Stimulated activated CD8-positive, alpha-beta memory T cell treated with anti-CD3 and anti-CD28 coated beads, Interleukin-7, amount 100 ng/mL, for 4 hours (primary cell): ENCODE results near the gene RNU5D-1.
"Not testable (repeated sequence)": the region's sequence is repeated elsewhere in the genome, so short reads cannot be mapped to it uniquely, and the experiment has no call there.

Source experiments
- DNase-seq, 2 donors: peaks; one replicate each; pipeline ENCODE4 v3.0.0-alpha.2; 2020; ENCODE audit warnings: low read depth in 2 of 2

Gene RNU5D-1

DNA sequence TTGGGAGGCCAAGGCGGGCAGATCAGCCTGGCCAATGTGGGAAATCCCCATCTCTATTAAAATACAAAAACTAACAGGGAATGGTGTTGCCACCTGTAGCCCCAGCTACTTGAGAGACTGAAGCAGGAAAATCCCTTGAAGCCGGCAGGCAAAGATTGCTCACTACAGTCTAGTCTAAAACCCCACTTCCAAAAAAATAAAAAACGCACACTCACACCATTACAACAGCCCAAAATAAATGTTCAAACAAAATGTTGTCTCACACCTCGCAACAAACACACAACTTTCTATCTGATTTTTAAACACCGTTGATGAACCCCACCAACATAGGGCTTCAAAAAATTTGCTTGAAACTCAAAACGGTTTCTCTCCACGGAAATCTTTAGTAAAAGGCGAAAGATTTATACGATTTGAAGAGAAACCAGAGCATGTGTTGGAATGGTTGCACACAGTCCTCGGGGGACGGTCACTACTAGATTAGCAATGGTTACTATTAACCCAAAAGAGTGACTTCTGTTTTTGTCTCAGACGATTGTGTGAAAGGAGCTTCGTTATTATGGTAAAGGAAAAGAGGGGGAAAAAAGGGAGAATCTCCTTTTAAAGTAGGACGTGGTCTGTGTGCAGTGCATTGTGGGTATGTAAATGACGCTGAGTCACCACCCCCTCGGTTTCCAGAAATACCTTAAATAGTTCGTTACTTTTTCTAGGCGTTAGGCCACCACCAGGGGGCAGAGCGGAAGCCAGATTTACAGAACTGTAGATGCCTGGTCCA is at the start of gene RNU5D-1:
Gene RNU5D-1 (minus strand): TSS at position 430 of the 772 bp plus-strand sequence.
- peak; percentile 85 to 93 for DNase-seq

DNA sequence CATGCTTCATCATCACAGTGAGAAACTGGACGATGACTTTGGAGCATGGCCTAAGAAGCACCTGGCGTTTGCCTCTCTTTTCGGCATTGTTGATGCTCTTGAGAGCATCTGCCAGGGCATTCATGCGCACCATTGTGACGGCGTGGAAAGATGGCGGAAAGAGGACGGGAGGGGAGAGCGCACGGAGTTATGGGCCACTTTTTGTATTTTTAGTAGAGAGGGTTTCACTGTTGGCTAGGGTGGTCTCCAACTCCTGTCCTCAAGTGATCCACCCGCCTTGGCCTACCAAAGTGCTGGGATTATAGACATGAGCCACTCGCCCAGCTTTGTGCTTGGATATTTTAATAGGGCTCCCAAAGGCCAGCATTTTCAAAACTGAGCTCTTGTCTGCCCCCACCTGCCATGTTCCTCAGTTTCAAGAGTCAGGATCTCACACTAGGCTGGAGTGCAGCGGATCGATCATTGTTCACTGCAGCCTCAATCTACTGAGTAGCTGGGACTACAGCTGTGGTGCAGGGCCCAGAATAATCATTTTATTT is 49.7 kb upstream of the RNU5D-1 start:
- no peak for DNase-seq

DNA sequence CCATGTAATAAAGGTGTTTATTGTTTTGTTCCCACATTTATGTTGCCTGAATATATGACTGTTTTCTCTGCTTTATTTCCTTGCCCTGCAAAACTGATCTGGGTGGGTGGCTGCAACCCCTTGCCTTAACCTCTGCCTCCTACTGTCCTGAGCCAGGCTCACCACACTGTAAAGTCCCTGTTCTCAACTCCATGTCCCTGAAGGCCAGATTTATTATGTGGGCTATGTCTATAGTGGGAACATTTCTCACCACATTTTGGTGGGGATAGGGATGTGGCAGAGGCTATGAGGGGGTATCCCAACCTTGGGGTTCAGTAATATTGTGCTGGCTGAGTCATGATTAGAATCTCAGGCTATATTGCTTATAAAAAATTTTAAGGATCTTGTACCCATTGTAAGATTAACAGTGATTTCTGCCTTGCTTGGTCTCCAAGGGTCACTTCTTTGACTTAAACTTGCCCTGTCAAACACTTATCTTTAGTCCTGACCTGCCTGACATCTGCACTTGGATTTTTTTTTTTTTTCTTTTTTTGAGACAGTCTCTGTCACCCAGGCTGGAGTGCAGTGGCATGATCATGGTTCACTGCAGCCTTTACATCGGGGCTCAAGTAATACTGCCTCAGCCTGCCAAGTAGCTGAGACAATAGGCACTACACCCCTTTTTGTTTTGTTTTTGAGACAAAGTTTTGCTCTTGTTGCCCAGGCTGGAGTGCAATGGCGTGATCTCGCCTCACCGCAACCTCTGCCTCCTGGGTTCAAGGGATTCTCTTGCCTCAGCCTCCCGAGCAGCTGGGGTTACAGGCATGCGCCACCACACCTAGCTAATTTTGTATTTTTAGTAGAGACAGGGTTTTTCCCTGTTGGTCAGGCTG is 48.0 kb upstream of the RNU5D-1 start:
- no peak for DNase-seq

DNA sequence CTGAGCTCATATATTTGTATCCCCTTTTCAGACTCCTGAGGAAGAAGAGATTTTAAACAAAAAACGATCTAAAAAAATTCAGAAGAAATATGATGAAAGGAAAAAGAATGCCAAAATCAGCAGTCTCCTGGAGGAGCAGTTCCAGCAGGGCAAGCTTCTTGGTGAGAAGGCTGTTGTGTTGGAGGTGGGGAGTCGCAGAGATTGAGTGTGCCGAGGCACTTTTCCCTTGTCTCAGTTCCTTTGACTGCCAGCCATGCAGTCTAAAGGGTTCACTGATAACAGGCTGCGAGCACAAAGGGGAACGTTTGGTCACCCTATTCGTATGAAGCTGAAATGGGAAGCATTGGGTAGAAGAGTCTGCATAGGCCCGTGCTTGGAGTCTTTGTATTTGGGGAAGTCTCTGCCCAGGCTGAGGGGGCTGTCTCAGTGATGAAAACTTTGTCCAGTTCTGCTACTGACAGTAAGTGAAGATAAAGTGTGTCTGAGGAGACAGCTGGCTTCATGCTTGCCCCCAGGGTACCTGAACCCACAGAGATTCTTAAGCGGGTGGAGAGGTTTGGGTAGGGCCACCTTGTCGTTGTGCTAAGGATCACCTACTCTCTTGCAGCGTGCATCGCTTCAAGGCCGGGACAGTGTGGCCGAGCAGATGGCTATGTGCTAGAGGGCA is 47.1 kb upstream of the RNU5D-1 start:
- no peak for DNase-seq

DNA sequence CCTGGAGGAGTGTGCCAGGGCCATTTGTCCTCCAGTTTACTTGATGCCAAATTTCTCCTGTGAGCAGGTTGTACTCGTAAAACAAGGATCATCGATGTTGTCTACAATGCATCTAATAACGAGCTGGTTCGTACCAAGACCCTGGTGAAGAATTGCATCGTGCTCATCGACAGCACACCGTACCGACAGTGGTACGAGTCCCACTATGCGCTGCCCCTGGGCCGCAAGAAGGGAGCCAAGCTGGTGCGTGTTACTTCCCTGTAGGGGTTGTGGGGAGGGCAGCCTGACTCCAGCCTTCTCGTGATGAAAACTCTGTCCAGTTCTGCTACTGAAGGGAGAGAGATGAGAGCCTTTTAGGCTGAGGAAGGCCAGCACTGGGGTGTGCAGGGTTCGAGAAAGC is 46.6 kb upstream of the RNU5D-1 start:
- DNase-seq, result no peak

DNA sequence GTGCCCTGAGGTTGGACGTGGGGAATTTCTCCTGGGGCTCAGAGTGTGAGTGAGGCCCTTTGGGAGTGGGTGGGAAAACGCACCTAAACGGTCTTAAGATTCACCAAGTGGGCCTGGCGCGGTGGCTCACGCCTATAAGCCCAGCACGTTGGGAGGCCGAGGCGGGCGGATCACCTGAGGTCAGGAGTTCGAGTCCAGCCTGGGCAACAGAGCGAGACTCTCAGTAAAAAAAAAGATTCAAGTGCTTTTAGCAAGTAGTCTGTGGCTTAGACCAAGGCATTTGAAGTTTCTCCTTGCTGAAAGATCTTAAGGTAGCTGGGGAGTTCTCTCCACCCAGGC is 45.7 kb upstream of the RNU5D-1 start:
- DNase-seq, result no peak

DNA sequence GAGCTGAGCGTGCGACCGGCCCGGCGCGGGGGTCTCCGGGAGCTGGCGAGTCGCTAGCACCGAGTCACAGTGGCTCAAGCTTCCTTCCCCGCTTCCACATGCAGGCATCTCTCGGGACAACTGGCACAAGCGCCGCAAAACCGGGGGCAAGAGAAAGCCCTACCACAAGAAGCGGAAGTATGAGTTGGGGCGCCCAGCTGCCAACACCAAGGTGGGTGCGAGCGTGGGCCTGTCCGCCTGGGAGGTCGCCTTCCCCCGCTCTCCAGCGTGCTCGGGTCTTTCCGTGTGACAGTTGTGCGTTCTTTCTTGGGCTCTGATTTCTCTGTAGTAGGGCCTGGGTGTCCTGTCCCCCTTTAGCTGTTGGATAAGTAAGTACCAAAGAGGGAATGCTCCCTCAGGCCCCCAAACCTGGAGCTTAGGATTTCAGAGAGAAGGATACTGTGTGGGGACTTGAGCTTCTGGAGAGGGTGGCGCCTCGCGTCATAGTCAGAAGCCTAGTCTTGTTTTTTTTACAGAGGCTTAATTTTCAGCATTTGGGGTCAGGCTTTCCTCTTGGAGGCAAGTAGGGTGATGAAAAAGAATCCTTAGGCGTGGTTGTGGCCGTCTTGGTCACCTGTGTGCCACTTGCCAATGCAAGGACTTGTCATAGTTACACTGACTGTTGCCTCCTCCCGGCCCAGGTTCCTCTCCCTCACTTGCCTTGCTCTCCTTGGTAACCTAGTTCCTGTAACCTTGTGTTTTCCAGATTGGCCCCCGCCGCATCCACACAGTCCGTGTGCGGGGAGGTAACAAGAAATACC is 45.2 kb upstream of the RNU5D-1 start:
- peak; percentile 40 to 63 for DNase-seq

DNA sequence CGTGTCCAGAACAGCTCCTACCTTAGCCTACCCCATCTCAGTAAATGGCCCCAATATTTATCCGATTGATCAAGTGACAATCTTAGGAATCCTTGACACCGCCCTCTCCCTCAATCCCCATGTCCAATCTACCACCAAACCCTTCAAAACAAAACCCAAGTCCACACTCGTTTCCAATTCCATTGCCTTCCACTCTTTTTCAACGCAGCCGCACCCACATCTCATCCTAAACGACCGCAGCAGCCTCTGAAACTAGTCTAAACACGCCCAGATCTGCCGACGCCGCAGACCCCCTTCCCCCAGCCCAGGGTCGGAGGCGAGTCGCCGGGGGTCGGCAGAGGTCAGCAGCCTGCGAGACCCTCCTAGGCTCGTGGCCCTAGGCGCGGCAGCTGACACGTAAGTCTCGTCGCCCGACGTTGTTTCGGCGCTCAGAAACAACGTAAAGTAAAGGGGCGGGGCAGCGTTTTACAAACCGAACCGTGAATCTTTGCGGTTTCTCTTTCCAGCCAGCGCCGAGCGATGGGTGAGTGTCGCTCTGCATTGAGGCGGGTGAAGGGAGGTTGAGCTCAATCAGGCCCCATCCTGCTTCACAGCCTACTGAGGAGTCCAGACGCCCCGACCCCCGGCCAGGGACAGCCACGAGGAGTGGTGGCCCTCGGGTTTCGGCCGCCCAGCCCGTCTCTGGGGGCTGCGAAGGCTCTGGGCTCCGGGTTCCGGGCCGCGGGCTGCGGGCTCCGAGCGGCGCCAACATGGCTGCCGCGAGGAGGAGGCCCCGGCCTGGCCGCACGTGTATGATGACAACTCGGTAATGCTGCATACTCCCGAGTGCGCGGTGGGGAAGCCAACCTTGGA is 44.3 kb upstream of the RNU5D-1 start, which contains the start of gene RPS8:
Gene RPS8 (plus strand): TSS at position 463 of the 852 bp plus-strand sequence. CDS start 57 bp downstream, at position 520.
- DNase-seq, result peak; percentile 83 to 87

DNA sequence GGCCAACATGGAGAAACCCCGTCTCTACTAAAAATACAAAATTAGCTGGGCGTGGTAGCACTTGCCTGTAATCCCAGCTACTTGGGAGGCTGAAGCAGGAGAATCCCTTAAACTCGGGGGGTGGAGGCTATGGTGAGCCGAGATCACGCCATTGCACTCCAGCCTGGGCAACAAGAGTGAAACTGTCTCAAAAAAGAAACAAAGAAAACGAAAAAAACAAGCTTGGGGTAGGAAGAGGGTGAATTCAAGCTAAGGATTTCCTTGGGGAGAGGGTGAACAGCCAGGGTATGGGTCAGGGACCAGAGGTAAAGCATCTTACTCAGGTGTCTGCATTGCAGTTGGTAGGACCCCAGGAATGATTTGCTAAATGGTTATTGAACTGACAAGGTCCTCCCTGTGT is 35.5 kb upstream of the RNU5D-1 start:
- not testable (repeated sequence) for DNase-seq

DNA sequence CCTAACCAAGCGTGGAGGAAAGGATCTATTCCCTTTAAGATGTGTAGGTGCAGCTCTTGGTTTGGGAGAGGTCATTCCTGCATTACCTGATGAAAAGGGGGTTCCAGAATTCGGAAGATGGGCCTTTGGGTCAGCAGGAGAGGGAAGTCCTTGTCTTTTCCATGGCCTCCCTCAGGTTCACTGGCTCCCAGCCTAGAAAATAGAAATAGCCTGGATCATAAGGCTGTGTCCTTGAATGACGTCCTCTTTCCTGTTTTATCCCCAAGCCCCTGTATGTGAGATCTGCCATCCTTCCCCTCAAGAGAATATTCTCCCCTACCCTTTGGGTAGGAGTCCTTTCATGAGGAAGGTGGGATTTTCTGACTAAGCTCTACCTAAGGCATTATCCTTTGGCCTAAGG is 29.9 kb upstream of the RNU5D-1 start:
- DNase-seq, result no peak

DNA sequence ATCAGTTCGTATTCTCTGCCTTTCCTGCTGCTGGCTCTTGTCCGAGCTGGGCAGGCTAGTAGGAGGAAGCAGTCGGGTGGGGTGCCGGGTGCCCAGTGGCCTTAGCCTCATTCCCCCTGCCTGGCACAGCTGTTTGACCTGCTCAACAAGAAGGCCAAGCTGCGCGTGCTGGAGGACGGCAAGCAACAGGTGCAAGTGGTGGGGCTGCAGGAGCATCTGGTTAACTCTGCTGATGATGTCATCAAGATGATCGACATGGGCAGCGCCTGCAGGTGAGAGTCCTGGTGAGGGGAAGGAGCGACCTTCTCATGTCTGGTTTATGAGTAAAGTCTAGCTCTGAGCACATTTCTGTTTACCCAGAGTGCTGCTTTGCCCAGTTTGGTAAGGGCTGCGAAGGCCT is 28.1 kb upstream of the RNU5D-1 start:
- no peak for DNase-seq

DNA sequence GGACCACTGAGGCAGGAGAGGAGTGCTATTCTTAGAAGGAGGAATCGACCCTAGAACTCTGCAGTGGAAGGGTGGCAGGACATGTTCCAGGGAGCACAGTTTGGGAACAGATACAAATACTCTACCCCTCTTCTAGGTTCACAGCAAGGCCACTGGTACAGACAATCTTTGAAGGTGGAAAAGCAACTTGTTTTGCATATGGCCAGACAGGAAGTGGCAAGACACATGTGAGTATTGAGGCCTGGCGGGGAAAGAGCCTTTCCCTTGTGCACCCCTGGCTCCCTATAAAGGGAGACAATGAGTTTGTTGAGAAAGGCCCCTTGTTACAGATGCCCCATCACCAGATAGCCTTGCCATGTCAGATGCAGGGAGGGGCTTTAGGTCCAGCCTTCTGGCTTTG is 26.4 kb upstream of the RNU5D-1 start:
- DNase-seq, result no peak

DNA sequence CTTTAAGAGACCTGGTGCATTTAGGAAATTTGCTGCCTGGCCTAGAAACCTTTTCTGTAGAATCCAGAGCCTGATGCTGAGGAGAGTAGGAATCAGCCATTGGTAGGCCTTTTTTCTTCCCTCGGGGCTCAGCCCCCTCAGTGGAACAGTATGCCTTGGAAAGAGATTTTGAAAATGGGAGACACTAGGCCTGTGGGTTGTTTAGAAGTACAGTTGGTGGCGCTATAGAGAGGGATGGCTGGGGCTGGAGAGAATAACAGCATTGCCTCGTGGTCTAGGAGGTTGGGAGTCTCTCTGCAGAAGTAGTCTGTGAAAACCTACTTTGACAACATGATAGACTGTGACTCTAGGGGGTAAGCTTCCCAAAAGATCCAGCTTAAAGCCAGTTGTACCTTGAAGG is 16.9 kb upstream of the RNU5D-1 start:
- no peak for DNase-seq

DNA sequence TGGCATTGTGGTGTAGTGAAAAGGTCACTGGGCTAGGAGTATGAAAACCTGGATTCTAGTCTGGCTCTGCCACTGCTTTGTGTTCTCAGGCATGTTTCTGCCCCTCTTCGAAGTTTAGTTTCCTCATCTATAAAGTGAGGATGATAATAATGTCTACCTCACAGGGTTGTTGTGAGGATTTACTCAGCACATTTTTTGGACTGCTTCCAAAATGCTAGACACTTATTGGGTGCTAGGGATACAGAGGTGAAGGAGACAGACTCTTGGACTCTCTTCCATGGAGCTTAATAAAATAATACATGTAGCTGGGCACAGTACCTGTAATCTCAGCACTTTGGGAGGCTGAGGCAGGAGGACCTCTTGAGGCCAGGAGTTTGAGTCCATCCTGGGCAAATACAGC is 12.2 kb upstream of the RNU5D-1 start:
- no peak for DNase-seq

DNA sequence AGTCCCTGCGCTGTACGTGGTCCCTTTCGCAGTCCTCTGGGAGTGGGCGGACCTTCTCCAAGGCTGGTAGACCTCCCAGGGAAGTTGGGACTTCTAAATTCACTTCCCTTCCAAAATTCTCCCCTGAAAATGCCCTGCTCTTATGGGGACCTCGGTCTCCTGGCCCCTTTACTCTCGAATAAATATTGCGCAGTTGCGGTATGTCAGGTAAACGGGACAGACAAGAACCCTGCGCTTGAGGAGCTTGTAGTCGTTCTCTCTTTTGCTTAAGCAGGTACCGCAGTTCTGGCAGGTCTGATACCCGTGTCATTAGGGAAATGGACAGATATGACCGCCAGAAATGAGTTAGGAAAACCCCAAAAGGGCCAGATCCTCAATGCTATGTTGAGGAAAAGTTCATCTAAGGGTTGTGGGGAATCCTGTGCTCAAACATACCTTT is 9.2 kb upstream of the RNU5D-1 start:
- no peak for DNase-seq

DNA sequence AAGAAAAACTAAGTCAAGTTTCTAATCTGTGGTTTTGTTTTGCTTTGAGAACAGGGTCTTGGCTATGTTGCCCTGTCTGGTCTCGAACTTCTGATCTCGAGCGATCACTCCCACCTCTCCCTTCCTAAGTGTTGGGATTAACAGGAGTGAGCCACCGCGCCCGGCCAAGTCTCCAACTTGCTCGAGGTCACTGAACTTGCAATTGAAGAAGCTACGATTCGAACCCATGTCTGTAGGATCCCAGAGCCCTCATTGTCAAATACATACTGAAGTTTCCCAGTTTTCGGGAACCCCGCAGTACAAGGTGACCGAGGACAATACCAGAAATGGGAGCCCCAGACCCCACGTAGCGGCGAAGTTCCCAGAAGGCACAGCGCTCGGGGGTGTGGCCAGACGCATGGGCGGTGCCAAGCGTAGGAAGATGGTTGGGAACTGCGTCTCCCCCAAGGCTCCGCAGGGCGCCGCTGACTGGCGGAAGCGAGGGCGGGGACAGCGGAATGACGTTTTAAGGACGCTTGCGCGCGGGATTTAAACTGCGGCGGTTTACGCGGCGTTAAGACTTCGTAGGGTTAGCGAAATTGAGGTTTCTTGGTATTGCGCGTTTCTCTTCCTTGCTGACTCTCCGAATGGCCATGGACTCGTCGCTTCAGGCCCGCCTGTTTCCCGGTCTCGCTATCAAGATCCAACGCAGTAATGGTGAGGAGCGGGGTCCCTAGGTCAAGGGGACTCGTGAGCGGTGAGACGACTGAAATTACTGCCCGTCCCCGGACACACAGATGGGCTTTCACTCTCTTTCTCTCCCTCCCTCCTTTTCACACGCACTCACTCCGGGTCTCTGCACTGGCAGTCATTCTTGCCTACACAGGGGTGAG is 8.6 kb upstream of the RNU5D-1 start, which contains the start of gene KIF2C:
Gene KIF2C (plus strand): TSS at position 531 of the 872 bp plus-strand sequence. CDS start 96 bp downstream, at position 627.
- DNase-seq, result peak; percentile 93 to 94

DNA sequence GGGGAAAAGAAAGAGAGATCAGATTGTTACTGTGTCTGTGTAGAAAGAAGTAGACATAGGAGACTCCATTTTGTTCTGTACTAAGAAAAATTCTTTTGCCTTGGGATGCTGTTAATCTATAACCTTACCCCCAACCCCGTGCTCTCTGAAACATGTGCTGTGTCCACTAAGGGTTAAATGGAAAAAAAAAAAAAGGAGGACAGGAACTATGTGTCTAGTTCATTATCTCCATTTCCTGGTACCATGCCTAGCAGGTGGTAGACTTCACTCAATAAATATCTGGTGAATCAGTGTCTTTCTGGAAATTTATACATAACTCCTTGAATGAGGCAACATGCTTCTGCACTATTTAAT is 8.0 kb upstream of the RNU5D-1 start:
- DNase-seq, result not testable (repeated sequence)

DNA sequence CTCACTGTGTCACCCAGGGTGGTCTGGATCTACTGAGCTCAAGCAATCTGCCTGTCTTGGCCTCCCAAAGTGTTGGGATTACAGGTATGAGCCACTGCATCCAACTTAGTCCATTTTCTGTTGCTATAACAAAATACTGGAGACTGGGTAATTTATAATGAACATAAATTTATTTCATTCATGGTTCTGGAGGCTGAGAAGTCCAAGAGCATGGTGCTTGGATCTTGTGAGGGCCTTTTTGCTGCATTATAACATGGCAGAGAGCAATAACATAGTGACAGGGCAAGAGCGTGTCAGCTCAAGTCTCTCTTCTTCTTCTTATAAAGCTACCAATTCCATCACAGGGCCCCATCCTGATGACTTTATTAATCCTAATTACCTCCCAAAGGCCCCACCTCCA is 5.0 kb upstream of the RNU5D-1 start:
- no peak for DNase-seq

DNA sequence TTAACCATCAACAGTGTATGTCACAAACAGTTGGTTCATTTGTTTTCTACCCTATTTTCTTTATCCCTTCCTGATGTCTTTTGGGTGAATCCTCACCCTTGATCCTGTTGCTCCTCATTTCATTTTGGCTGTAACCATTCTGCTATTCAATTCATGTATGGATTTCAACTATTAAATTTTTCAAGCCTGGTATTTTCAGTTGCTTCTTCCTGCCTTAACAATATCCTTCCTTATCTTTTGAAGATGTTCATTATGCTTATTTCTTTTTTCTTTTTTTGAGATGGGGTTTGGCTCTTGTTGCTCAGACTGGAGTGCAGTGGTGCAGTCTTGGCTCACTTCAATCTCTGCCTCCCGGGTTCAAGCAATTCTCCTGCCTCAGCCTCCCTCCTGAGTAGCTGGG is 2.8 kb upstream of the RNU5D-1 start:
- no peak for DNase-seq
